HG03378 (cell line): ENCODE data around the gene FRMPD4.

Experiments used
- ATAC-seq: cut with Tn5 transposase; IDR thresholded peaks from one replicate; pipeline ENCODE4 v1.9.1; 2021; ENCODE audit warnings: mild to moderate bottlenecking, moderate library complexity; ENCODE audit not compliant: unreplicated experiment

FRMPD4 gene

GRCh38 chrX:12423346-12423745 lies 285.1 kb downstream of the FRMPD4 start:
- ATAC-seq, result no peak

GRCh38 chrX:12425496-12425895 lies 287.2 kb downstream of the FRMPD4 start:
- ATAC-seq, result no peak

- no peak for ATAC-seq
Measured at GRCh38 chrX:12426420-12426819, 288.1 kb downstream of the FRMPD4 start.

- no peak for ATAC-seq
Measured at GRCh38 chrX:12434493-12434892, 296.2 kb downstream of the FRMPD4 start.

- ATAC-seq, result no peak
Measured at GRCh38 chrX:12439416-12439815, 301.1 kb downstream of the FRMPD4 start.

GRCh38 chrX:12440246-12440645 lies 302.0 kb downstream of the FRMPD4 start:
- ATAC-seq, result no peak

GRCh38 chrX:12441381-12442128 lies 303.3 kb downstream of the FRMPD4 start:
- no peak for ATAC-seq

- peak; percentile 92 for ATAC-seq
Measured at GRCh38 chrX:12443534-12444098, 305.3 kb downstream of the FRMPD4 start.

- ATAC-seq, result no peak
Measured at GRCh38 chrX:12446342-12447075, 308.2 kb downstream of the FRMPD4 start.

- ATAC-seq, result no peak
Measured at GRCh38 chrX:12447448-12448064, 309.3 kb downstream of the FRMPD4 start.

- no peak for ATAC-seq
Measured at GRCh38 chrX:12452268-12452667, 314.0 kb downstream of the FRMPD4 start.

GRCh38 chrX:12460929-12461328 lies 322.7 kb downstream of the FRMPD4 start:
- no peak for ATAC-seq

GRCh38 chrX:12463052-12463451 lies 324.8 kb downstream of the FRMPD4 start:
- no peak for ATAC-seq

- ATAC-seq, result no peak
Measured at GRCh38 chrX:12463873-12464272, 325.6 kb downstream of the FRMPD4 start.

GRCh38 chrX:12467321-12467720 lies 329.0 kb downstream of the FRMPD4 start:
- no peak for ATAC-seq

- ATAC-seq, result no peak
Measured at GRCh38 chrX:12469296-12469695, 331.0 kb downstream of the FRMPD4 start.

- ATAC-seq, result no peak
Measured at GRCh38 chrX:12471061-12471460, 332.8 kb downstream of the FRMPD4 start.

- ATAC-seq, result no peak
Measured at GRCh38 chrX:12480956-12481355, 342.7 kb downstream of the FRMPD4 start.

GRCh38 chrX:12488220-12488619 lies 349.9 kb downstream of the FRMPD4 start:
- no peak for ATAC-seq

- ATAC-seq, result no peak
Measured at GRCh38 chrX:12488771-12489170, 350.5 kb downstream of the FRMPD4 start.

- no peak for ATAC-seq
Measured at GRCh38 chrX:12489341-12489740, 351.1 kb downstream of the FRMPD4 start.
